Measurements from ENCODE around the gene CAPS.

- TF ChIP-seq POLR2A (IDR thresholded peaks at IDR 0.05) = no peak
- no peak for TF ChIP-seq CTCF (IDR thresholded peaks at IDR 0.05)
- no peak for TF ChIP-seq EP300 (IDR thresholded peaks at IDR 0.05)
Measured at GRCh38 chr19:5889288-5889971, 24.6 kb upstream of the CAPS start.

Measured in tibial nerve (tissue), 4 donors.